Activated CD4-positive, alpha-beta T cell treated with anti-CD3 and anti-CD28 coated beads for 24 hours (primary cell): ENCODE results near the gene MAN1C1.

Source experiments
- DNase-seq, 2 donors: peaks; one replicate each; pipeline ENCODE4 v3.0.0-alpha.2; 2020; ENCODE audit warnings: low read depth in 2 of 2

Gene MAN1C1

DNA sequence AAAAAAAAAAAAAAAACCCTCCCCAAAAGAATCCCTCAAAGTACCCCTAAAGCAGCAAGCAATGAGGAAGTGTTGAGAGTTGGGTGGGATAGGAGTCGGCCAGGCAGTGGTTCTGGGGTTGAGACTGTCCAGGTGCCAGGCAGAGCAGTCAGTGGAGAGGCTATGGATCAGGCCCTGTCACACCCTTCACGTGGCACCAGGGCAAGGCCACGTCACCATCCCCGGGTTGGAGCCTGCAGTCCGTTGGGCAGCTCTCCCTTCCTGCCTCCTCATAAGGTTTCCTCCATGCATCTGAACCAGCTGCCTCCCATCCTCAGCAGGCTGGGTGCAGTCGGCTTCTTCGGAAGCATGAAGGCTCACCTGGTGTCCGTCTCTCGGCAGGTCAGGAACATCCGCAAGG is 146.9 kb downstream of the MAN1C1 start:
- DNase-seq = no peak

DNA sequence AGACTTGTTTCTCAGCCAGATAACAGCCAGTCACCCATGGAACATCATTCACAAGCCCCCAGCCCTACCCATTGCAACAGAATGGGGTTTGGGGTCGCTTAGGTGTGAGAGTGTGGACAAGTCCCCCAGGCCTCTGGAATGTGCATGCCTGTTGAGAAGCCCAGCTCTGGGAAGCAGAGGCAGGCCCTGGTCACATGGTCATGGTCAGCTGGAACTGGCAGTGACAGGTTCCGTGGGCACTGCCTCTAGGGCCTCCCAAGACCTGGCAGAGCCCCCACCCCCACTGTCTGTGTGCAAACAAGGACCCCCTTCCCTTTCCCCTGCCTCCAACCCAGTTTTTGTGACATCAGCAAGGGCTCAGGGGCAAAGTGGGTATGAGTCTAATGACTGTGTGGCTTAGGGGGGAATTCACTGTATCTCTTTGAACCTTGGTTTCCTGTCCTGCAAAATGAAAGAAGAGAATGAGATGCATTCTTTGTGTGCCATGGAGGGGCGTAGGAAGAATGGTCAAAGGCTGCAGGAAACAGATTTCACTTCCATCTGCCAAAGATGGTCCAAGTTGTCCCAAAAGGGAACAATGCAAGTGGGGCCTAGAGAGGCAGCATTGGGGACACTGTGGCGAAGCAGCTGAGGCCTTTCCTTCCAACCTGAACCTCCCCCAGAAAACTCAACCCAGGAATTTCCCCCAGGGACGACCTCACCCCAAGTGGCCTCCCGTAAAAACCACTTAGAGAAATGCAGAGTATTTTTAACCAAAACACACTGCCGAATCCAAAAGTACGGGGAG is 148.7 kb downstream of the MAN1C1 start:
- no peak for DNase-seq

DNA sequence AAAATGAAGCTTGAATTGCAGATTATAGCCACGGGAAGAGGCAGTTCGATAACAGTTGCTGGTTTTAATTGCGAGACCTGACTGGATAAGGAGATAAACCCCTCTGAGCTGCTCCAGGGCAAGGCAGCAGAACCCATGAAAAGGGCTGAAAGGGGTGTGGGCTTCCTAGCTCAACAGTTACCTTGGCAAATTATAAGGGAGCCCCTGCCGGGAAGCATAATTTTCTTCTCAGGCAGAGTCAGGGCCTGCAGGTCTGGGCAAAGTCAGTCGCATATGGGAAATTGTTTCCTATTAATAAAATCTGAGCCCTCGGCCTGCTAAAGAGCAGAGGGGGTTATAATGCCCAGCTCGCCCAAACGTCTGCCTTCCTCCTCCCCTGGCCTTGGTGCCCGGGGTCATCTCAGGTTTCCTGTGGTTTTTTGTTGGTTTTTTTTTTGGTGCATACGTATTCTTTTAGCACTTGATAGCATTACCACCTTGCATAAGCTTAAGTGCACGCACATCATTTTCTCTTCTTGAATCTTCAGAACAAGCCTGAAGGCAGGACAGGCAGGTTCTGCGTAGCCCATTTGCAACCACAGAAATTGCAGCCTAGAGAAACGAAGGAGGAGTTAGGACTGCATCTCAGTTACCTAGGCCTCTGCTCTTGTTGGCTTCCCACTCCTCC is 149.5 kb downstream of the MAN1C1 start:
- no peak for DNase-seq

- no peak for DNase-seq
These were observed 150.3 kb downstream of the MAN1C1 start for GRCh38 chr1:25766721-25767436.

DNA sequence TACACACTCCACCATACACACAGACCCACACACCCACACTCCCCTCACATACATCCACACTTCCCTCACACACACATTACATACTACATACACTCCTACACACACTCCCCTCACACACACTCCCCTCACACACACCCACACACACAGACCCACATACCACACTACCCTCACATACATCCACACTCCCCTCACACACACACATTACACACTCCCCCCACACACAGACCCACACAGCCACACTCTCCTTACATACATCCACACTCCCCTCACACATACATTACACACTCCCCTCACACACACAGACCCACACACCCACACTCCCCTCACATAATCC is 150.8 kb downstream of the MAN1C1 start:
- no peak for DNase-seq

DNA sequence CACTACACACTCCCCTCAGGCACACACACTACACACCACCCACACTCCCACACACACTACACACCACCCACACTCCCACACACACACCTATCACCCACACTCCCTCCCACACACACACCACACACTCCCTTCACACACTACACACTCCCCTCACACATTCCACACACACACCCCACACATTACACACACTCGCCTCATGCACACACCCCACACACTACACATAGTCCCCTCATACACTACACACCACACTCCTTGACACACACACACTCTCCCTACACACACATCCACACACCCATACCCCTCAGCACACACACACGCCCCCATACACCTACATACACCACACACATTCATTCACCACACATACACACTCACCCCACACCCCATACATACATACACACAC is 152.4 kb downstream of the MAN1C1 start:
- DNase-seq = no peak

- no peak for DNase-seq
These were observed 153.2 kb downstream of the MAN1C1 start for GRCh38 chr1:25769625-25770383.

- DNase-seq = no peak
These were observed 154.1 kb downstream of the MAN1C1 start for GRCh38 chr1:25770541-25771220.

GRCh38 chr1:25771221-25772114 is 154.9 kb downstream of the MAN1C1 start:
- no peak for DNase-seq

GRCh38 chr1:25772164-25772563 is 155.6 kb downstream of the MAN1C1 start:
- no peak for DNase-seq

DNA sequence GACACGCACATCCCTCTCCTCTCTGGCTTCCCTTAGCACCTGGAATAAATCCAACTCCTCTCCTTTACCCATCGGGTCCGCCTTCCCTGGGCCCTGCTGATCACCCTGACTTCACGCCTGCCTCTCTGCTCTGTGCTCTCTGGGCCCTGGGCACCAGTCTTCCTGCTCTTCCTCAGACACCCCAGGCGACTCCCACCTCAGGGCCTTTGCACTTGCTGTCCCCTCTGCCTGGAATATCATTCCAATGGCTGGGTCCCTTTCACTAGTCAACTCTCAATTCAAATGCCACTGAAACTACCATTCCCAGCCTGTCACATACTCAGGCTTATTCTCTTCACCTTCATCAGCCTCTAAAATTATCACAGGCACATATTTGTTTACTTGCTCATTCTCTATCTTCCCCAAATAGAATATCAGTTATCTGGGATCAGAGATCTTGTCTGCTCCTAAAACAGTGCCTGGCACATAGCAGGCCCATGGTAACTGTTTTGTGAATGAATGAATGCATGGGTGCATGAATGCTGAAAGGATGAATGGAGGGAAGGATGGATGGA is 156.2 kb downstream of the MAN1C1 start:
- no peak for DNase-seq

- DNase-seq = no peak
These were observed 157.0 kb downstream of the MAN1C1 start for GRCh38 chr1:25773441-25774125.

DNA sequence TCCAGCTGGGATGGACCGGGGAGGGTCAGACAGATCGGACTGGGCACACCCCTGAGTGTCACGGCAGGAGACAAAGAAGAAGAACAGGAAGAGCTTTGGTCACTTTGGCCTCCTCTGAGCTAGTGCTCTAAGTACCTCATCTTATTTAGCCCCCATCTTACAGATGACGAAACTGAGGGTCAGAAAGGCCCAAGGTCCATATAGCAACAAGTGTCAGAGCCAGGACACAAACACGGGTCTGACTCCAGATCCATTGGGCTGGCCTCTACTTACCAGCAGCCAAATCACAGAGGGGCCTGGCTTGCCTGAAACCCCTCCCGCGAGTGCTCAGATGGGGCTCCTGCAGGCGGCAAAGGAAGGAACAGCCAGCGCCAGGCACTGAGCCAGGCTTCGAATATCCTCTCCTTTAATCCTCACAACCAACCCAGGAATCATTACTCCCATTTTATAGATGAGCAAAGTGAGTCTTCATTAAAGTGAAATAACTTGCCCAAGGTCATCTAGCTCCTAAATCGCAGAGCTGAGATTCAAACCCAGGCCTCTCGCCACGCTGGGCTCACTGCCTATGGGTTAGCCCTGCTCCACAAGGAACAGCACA is 157.7 kb downstream of the MAN1C1 start:
- no peak for DNase-seq

DNA sequence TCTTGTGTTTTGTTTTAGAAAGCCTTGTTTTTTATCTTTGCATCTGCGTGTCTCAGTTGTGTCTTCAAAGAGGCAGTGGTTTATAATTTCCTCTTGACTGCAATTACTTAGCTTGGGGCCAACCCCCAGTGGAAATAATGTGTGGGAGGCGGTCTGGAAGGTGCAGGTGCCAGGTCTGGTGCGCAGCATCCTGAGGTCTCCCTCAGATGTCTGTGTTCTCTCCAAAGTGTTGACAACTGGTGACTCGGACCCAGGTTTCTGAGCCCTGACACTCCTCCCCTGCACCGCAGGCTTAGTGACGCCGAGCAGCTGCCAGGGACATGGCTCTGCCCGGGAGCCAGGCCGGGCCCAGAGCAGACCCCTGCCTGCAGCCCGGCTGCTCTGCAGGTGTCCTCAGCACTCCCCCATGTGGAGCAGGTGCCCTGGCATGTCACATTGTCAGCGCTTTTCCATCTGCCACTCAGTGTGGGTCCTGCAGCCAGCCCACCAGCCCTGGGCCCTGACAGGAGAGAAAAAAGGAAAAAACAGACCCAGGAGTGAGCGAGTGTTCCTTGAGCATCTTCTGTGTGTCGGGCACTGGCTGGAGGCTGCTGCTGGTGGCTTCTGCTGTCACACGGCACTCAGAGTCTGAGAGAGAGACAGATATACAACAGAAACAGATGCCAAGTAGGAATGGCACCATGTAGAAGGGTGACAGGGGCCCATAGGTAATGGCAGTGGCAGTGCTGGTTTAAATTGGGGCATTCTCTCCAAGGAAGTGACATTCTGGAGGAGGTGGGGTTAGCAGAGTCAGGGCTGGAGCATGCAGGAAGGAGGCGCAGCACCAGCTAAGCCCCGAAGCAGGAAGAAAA is 158.6 kb downstream of the MAN1C1 start:
- peak; percentile 60 to 76 for DNase-seq

DNA sequence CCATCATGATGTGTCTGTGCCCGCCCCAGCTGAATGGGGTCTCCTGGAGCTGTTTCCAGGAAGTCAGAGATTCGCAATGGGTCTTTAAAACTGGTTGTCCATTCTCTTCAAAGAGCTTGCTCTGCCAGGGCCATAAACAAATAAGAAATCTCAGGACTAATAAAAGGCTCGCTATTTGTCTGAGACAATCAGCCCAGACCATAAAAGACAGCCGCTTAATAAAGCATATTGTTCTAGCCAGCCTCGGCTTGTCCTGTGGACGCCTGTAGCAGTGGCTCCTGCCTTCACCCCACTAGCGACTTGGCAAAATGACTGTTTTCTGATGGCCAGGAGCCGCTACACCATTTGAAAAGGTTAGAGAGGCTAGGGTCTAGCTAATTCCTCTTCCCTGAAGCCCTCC is 162.8 kb downstream of the MAN1C1 start:
- DNase-seq = no peak

- DNase-seq = no peak
These were observed 163.3 kb downstream of the MAN1C1 start for GRCh38 chr1:25779894-25780293.

DNA sequence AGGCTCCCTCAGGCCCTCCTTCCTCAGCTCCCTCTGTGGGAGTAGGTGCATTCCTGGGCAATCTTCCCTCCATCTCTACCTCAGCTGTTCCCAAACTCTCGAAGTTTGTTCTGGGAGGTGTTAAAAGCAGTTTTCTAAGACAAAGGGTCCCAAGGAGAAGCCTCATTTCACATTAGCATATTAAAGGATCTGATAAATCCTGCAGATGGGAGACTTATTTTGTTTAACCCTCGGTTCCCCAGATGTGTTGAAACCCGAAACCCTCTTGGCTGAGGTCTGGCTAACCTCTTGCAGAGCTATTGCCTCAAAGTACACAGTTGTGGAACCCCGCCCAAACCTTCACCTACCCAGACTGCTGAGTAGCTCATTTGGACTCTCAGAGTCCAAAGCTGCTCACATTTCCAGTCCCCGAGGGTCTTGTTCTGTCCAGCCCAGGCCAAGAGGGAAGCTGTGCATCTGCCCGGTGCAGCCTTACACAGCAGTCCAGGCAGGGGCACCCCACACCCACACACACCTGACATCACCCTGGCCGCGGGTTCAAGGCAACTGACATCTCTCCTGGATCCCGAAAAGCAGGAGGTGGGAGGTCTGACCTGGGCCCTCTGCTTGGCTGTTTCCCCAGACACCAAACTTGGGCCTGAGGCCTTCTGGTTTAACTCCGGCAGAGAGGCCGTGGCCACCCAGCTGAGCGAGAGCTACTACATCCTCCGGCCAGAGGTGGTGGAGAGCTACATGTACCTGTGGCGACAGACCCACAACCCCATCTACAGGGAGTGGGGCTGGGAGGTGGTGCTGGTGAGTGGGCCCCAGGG is 163.9 kb downstream of the MAN1C1 start:
- DNase-seq = no peak

- no peak for DNase-seq
These were observed 164.5 kb downstream of the MAN1C1 start for GRCh38 chr1:25781130-25781433.
